ENCODE measurements around the gene APMAP.

- TF ChIP-seq CTCF (IDR thresholded peaks at IDR 0.05) (no peak), EZH2phosphoT487 (IDR thresholded peaks at IDR 0.05) (no peak)
These were observed 37.5 kb downstream of the APMAP start for GRCh38 chr20:24955045-24955444.

All from neural progenitor cell (in vitro differentiated cells).